NOMO-1 treated with DMSO at 0.1 percent for 48 hours (cell line): ENCODE measurements around the gene KIFAP3.
A peak's percentile ranks its signal among the peaks of the same experiment; 100 is the strongest.
"Not testable (repeated sequence)": the region's sequence is repeated elsewhere in the genome, so short reads cannot be mapped to it uniquely, and the experiment has no call there.

ENCODE experiments used
- DNase-seq: peaks from one replicate; lab custom pipeline; 2025; ENCODE audit not compliant: unreplicated experiment; lab: John Stamatoyannopoulos, UW

KIFAP3 gene

DNA sequence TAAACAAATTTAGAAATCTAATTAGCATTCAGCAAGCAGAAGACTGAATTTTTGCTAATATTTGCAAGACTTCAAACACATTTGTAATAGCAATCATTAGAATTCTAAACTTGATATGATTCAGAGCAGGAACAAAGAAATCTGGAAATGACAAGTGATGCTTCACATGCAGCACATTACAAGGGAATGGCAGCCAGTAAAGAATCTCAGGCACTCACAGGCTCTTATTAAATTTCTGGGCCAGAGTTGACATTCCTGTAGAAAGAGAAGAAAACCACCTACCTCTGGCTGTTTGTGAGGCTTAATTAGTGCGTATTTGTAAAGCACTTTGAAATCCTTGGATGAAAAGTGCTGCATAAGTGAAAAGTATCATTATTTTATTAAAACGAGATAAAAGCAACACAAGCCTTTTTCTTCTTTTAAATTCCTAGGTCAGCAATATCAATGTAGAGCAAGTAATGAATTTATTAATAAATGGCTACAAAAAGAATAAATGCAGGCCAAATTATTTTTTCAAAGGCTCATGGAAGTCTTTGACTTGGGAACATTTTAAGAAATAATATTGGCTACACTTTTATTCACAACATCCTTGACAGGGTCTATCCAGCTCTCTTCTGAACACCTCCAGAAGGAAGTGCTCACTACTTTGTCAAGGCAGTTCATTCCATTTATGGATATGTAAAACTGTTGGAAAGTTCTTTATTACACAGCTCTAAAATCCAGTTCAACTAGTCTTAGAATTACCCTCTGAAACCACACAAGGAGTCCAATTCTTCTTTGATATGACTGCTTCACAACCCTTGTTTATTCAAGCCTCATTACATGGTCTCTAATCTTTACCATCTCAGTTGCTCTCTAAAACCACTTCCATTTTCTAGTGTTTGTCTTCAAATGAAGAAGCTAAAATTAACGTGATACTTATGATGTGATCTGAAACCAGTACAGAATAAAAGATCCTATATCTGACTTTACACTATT lies 148.7 kb downstream of the KIFAP3 start:
- DNase-seq: no peak

DNA sequence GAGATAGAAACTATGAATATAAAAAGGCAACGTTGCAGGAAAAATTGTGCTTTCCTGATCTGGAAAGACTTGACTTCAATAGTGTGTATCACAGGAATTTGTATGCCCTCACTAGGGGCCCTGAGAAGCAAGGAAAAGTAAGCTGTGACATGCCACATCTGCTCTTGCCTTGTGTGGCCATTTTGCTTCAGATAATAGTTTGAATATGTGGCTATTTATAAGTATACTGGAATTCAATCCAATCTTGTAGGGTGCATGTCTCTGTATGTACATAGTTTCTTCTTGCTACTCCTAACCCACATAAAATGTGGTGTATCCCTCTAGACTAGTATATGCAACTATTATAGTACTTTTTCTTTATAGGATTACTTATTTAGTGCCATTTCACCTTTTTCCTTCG lies 149.7 kb downstream of the KIFAP3 start:
- no peak for DNase-seq

DNA sequence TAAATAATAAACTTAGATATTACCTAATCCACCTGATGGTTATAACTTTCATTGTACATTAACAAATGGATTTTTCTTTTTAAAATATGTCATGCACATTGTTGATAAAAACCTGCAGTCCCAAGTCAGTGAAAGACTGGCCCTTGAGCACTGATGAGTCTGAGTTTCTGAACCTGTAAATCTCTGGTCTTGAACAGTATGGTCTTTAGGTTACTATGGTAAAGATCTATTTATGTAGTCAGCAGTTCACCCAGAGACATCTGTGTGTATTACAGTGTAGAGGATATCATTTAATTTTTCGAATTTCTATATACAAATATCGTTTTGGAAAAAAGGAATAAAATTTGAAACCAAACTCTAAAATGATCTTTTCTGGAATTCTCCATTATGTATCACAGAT lies 150.4 kb downstream of the KIFAP3 start:
- no peak for DNase-seq

DNA sequence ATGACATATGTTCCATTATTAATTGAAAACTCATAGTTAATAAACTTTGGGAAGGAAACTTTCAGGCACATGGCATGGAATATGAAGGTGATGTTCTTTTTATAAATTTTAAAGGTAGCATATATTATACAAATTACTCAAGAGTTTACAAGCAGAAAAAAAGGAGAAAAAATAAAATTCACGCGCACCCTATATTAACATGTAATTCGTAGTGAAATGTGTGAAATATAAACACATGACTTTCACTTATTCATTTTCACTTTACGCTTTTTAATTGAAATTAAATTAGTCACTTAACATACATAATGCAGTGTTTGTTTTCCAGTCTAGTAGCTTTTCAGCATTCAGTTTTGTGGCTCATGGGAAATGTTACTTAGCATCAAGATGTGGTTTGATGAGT lies 153.4 kb downstream of the KIFAP3 start:
- no peak for DNase-seq

DNA sequence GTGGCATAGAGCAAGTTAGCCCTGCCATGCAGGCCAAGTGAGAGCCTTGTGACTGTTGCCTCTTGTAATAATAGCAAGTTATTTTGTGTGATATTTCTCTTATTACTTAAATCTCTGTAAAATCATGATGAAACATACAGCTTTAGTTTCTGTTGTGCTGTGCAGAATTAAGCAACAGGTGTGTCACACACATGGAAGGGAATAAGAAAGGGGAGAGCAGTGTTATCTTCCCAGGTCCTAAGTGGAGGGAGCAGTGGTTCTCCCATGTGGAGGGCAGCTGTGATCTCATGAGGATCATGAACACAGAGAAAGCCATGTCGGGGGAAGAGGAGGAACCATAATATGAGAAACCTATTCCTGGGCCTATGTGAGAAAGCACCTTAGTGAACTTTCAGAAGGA lies 155.6 kb downstream of the KIFAP3 start:
- DNase-seq: no peak

DNA sequence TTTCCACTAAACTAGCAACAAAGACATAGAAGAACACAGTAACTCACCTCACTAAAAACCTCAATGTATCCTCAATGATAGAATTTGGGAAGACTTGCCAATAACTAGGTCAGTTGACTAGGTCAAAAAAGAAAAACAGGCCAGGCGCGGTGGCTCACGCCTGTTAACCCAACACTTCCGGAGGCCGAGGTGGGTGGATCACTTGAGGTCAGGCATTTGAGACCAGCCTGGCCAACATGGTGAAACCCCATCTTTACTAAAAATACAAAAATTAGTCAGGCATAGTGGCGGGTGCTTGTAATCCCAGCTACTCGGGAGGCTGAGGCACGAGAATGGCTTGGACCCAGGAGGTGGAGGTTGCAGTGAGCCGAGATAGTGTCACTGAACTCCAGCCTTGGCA lies 156.3 kb downstream of the KIFAP3 start:
- not testable (repeated sequence) for DNase-seq

DNA sequence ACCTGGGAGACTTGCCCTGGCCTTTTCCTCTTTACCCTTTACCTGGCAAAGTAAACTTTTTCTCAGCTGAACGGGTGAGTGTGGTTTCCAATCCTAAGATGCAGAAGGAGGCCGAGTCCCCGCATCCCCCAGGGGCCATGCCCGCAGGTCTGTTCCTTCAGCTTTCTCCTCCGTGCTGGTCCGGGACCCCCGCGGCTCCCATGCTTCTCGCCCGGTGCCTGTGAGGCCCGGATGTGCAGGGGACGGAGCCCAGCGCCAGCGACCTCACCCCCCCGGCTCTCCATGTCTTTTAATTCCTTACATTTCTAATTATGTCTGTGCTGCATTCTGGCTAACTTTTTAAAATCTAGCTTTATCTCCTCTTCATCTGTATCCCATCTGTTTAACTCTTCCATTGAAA lies 159.3 kb downstream of the KIFAP3 start:
- no peak for DNase-seq

DNA sequence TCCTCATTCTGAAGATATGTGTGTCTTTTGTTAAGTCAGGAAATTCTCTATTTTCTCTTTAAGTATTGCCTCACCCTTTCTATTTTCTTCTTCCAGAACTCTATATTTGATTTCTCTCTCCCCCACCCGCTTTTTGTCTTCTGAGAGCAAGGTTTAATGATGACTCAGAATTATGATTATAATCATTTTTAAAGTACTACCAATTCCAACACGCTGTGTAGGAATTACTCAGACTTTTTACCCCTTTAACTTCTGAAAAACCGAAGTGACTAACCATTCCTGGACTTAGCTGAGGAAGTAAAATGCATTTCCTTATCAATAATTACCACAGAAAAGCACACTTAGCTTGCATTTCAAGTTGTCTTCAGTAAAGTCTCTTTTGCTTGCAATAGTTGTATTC lies 160.0 kb downstream of the KIFAP3 start:
- peak; percentile 9 for DNase-seq

DNA sequence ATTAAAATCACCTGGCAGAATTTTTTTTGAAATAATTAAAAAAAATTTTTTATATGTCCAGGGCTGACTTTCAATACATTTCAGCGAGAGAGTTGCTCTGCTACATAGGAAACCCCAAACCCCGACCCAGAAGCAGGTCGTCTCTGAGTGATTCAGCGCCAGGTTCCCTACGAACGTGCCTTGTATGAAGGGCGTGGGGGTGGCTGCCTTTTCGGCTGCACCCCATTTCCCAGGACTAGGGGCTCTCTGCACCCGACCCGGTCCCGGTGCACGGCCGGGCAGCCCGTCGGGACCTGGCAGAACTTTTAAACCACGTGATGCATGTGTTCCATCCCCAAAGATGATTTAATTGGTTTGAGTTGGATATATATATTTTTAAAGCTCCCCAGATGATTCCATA lies 165.0 kb downstream of the KIFAP3 start:
- no peak for DNase-seq

DNA sequence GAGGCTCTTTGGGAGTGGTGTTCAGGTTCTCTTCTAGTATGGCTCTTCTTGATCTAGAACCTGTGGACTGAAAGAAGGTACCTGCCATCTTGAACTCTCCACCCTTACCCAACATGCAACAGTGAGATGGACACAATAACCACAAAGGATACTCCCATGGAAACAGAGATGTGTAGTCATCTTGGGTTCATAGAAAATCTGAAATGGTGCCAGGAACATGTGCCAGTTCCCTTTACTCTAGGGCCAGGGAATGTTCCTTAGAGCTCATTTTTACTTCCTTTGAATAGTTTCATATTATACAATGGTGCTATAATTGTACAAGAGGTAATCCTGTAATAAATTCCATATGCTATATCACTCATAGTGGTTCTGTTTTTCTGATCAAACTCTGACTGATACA lies 167.6 kb downstream of the KIFAP3 start:
- DNase-seq: no peak

DNA sequence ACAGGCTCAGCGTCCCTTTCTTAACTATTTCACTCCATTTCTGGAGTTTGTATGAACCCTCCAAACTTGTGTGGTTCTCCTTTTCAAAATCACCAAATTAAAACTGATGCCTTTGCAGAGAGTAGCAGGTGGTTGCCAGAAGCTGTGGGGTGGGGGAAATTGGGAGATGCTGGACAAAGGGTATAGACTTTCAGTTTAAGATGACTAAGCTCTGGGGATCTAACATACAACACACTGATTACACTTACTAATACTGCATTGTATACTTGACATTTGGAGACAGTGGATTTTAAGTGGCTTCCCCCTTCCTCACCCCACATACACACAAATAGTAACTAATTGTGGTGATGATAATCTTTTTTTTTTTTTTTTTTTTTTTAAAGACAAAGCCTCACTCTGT lies 169.7 kb downstream of the KIFAP3 start:
- DNase-seq: no peak

DNA sequence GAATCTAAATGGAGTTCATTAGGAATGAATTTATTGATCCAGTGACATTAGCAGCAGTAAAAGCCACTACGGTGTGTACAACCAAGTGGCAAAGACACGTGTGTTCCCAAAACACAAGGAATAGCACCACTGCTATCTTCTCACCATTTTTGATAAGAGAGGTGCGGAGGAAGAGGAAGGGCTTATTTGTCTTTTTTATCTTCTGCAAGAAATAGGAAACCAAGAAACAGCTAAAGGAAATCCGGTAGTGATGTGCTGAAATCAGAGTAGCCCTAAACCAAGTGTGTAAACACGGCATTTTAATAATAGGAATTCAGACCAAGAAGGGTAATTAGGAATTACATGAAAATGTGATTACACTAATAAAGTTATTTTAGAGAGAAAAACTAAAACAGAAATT lies 171.7 kb downstream of the KIFAP3 start:
- DNase-seq: no peak

DNA sequence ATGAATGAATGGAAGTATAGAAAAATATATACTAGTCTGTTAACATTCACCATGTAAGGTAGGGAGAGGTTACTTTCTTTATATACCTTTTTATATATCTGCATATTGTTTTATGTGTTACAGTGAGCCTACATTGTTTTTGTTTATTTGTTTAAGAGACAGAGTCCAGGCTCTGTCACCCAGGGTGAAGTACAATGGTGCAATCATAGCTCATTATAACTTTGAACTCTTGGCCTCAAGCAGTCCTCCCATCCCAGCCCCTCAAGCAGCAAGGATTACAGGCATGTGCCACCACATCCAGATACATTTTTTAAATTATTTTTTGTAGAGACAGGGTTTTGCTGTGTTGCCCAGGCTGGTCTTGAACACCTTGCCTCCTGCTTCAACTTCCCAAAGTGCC lies 173.4 kb downstream of the KIFAP3 start:
- DNase-seq: no peak

DNA sequence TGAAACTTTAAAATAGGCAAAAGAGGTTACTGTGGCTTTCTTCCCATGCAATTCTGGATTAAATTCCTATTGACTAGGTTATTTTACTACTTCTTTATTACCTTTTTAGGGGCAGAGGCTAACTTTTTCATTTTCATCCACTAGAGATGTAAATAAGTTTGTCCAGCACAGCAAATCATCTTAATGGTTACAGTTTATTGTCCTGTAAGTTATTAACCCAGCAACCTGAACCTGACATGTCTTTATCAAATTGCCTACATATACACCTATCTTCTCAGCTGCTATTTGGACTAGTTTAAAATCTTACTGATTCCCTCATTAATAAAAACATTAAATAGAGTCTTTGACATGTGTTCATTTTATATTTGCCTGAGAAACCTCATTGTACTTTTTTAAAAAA lies 173.9 kb downstream of the KIFAP3 start:
- no peak for DNase-seq

DNA sequence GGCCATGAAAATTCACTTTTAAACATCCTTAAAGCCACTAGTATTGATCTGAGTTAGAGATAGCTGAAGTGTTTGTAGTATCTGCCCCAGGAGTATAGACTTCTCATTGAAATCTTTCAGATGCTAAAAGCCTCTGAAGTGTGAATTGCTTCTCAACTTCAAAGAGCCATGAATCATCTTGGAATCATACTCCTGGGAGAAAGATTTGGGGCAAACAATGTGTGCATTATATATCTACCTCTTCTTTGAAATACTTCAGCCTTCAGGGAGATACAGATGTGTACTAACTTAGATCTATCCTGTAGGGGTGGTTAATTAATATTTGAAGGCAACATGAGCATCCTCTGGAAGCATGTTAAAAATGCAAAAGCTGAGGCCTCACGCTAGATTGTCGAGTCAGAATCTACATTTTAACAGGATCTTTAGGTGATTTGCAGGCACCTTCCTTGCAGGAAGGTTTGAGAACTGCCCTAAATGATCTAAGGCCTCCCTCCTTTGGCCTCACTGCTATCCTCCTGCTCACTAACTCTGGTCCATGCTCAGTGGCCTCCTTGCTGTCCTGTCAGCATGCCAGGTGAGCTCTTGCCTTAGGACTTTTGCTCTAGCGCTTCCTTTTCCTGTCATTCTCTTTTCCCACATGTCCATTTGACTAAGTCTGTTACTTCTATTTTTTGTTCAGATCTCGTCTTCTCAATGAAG lies 174.8 kb downstream of the KIFAP3 start:
- no peak for DNase-seq

DNA sequence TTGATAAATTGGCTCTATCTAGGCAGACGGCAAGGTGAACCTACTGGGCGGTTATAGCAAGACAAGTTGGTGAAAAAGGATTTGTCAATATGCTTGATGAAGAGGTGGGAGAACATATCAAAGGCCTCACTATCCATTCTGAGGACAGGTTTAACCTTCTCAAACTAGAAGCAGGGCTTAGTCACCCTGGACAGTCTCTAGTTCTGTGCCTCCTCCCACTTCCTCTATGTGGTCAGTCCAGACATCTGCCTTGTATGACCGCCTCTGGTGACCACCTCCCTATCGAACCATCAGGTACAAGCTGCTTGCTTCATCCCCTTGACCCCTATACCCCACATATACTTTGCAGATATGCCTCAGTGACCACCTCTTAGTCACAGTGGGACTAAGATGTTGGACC lies 178.5 kb downstream of the KIFAP3 start:
- DNase-seq: peak; percentile 19

DNA sequence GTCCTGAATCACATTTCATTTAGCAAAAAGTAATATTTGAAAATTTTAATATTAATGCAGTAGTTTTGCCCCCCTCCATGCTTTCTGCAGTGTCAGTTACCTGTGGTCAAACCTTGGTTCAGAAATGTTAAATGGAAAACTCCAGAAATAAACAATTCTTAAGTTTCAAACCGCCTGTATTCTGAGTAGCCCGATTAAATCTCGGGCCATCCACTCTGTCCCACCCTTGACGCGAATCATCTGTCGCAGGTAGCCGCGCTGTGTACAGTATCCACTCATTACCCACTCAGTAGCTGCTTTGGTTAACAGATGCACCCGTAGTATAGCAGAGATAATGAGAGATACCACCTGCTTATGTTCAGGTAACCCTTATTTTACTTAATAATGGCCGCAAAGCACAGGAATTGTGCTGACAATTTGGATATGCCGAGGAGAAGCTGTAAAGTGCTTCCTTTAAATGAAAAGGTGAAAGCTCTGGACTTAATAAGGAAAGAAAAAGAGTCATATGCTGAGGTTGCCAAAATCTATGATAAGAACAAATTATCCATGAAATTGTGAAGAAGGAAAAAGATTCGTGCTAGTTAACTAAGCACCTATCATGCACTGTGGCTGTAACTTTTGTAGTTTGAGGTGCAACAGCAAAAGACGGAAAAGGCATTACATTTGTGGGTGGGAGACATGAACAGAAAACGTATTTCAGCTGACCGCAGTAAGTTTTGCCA lies 179.9 kb downstream of the KIFAP3 start:
- no peak for DNase-seq

DNA sequence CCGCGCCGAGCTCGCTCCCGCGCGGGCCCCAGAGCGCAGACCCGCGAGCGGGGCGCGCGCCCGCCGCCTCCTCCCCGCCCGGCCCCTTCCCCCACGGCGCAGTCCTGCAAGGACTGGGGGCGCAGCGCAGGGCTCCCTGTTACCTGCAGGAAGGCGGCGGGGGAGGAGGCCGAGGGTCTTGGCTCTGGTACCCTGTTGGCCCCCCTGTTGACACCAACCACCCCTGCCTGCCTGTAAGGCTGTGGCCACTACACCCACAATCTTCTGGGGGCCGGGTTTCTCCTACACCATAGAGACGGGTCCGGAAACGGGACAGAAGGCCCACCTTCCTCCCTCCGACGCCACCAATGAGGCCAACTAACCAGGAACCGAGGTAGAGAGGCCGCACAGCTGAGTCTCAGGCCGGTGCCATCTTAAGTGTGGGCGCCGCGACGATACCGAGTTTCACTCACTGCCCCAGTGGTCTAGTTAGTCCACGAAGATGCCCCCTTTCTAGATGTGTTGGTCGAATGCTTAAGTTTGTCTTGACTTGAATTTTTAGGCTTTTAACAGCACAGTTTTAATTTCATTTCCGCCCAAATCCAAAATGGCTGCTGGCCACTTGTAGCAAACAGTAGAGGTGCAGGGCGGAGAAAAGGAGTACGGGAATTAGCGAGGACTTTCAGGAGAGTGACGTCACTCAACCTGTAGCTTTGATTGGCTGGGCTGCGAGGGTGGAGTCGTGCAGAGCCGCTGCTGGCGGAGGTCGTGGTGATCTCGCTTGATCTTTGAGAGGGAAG lies 180.7 kb downstream of the KIFAP3 start, which contains the start of gene SCYL3:
SCYL3 (minus strand) TSS at position 252 of the 779 bp plus-strand sequence. CDS start 5,056 bp downstream, outside the sequence.
- peak; percentile 97 for DNase-seq

DNA sequence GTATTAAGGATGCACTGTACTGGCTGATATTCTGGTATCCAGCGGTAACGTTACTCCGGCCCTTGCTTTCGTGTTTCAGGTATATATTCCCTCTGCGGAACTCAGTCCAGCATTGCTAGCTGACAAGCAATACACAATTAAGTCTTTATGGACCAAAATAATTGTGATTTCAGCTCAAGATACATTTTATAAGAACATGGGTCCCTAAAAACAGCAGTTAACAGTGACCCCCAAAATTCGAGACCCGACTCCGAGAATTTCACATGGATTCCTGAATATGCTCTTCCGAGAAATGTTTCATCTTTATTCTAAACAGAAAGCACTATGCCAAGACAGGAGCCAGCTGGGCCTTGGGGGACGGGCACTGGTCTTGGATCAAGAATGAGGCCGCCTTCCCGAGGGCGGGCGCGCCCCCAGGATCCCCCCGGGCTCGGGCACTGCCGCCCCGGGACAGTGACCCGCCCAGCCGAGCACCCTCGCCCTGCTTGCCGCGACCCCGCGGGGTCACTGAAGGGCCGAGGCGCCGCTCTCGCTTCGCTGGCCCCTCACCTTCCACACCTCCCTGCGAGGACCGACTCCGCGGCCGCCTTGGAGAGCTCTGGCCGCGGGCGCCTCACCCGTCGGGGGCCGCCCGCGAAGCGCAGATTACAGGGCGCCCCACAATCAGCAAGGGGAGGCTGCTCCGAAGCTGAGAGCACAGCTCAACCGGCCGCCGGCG lies 181.4 kb downstream of the KIFAP3 start:
- no peak for DNase-seq
